ENCODE measurements around the gene GPN1. TPM values are rescaled to one million over a fixed set of nuclear protein-coding genes. Genes with fewer than 3 reads are reported as not detected.

GPN1 gene
- total RNA-seq, 1 experiment from 2014 or later, result 35.9 TPM

DNA sequence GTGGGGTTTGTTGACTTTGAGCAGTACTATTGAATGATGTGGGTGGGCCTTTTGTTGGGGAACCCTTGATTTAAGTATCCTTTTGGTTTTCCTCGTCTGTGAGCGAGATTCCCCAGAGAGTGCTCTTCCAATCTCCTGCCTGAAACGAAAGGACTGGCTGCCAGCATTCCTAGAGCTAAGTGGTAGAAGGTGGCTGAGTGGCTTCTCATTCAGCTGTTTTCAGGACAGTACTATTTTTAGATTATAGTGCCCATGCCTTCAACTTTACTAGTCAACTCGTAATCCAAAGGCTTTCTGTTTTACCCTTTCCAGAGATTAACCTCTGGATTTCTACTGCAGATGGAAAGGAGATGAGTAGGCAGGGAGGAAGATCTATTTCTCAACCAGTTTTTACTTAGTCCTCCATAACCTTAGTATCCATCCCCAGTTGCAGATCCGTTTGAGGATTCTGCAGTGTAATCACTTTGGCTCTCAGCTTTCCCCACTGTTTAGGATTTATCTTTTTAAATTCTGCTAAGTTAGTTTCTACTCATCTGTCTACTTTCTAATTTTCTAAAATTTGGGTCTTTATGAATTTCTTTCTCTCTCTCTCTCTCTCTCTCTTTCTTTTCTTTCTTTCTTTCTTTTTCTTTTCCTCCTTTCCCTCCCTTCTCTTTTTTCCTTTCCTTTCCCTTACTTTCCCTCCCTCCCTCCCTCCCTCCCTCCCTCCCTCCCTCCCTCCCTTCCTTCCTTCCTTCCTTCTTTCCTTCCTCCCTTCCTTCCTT, 44.1 kb downstream of the GPN1 start:
- H3K4me3 Mint-ChIP-seq, result no peak overlapping the region
- no peaks in the 10 kb centered on the region for H3K9me3 Mint-ChIP-seq
- H3K27ac Mint-ChIP-seq, result no peak overlapping the region
- H3K4me1 Mint-ChIP-seq, result no peaks in the 10 kb centered on the region
- ChIA-PET CTCF (interaction anchor here (0.5 to 2.4 kb wide), 2 partner anchors 10 to 234 kb away, joined by 4 to 18 read pairs; no protein-coding TSS in a partner anchor), POLR2A (no interaction called here)
- DNase-seq (ENCODE audit: low spot score), result no peak
- no peak for ATAC-seq
- H3K36me3 Mint-ChIP-seq, result peaks cover 33% of the 10 kb centered on the region
- no peaks in the 10 kb centered on the region for H3K27me3 Mint-ChIP-seq (ENCODE audit: low read depth)
- TF ChIP-seq, protein P1, sequence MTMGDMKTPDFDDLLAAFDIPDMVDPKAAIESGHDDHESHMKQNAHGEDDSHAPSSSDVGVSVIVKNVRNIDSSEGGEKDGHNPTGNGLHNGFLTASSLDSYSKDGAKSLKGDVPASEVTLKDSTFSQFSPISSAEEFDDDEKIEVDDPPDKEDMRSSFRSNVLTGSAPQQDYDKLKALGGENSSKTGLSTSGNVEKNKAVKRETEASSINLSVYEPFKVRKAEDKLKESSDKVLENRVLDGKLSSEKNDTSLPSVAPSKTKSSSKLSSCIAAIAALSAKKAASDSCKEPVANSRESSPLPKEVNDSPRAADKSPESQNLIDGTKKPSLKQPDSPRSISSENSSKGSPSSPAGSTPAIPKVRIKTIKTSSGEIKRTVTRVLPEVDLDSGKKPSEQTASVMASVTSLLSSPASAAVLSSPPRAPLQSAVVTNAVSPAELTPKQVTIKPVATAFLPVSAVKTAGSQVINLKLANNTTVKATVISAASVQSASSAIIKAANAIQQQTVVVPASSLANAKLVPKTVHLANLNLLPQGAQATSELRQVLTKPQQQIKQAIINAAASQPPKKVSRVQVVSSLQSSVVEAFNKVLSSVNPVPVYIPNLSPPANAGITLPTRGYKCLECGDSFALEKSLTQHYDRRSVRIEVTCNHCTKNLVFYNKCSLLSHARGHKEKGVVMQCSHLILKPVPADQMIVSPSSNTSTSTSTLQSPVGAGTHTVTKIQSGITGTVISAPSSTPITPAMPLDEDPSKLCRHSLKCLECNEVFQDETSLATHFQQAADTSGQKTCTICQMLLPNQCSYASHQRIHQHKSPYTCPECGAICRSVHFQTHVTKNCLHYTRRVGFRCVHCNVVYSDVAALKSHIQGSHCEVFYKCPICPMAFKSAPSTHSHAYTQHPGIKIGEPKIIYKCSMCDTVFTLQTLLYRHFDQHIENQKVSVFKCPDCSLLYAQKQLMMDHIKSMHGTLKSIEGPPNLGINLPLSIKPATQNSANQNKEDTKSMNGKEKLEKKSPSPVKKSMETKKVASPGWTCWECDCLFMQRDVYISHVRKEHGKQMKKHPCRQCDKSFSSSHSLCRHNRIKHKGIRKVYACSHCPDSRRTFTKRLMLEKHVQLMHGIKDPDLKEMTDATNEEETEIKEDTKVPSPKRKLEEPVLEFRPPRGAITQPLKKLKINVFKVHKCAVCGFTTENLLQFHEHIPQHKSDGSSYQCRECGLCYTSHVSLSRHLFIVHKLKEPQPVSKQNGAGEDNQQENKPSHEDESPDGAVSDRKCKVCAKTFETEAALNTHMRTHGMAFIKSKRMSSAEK (CRISPR knock-in tag; IDR thresholded peaks at IDR 0.05; ENCODE audit: borderline replicate concordance), result no peak
- no peak for TF ChIP-seq NR3C1 (CRISPR knock-in tag; conservative IDR thresholded peaks at IDR 0.05; ENCODE audit: low read depth)
- TF ChIP-seq, protein P2, sequence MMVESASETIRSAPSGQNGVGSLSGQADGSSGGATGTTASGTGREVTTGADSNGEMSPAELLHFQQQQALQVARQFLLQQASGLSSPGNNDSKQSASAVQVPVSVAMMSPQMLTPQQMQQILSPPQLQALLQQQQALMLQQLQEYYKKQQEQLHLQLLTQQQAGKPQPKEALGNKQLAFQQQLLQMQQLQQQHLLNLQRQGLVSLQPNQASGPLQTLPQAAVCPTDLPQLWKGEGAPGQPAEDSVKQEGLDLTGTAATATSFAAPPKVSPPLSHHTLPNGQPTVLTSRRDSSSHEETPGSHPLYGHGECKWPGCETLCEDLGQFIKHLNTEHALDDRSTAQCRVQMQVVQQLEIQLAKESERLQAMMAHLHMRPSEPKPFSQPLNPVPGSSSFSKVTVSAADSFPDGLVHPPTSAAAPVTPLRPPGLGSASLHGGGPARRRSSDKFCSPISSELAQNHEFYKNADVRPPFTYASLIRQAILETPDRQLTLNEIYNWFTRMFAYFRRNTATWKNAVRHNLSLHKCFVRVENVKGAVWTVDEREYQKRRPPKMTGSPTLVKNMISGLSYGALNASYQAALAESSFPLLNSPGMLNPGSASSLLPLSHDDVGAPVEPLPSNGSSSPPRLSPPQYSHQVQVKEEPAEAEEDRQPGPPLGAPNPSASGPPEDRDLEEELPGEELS (CRISPR knock-in tag; IDR thresholded peaks at IDR 0.05), result no peak
- TF ChIP-seq FOXJ3 (CRISPR knock-in tag; IDR thresholded peaks at IDR 0.05; ENCODE audit: borderline replicate concordance), result no peak
- no peak for TF ChIP-seq ZNF121 (CRISPR knock-in tag; IDR thresholded peaks at IDR 0.05)
- TF ChIP-seq, protein P3, sequence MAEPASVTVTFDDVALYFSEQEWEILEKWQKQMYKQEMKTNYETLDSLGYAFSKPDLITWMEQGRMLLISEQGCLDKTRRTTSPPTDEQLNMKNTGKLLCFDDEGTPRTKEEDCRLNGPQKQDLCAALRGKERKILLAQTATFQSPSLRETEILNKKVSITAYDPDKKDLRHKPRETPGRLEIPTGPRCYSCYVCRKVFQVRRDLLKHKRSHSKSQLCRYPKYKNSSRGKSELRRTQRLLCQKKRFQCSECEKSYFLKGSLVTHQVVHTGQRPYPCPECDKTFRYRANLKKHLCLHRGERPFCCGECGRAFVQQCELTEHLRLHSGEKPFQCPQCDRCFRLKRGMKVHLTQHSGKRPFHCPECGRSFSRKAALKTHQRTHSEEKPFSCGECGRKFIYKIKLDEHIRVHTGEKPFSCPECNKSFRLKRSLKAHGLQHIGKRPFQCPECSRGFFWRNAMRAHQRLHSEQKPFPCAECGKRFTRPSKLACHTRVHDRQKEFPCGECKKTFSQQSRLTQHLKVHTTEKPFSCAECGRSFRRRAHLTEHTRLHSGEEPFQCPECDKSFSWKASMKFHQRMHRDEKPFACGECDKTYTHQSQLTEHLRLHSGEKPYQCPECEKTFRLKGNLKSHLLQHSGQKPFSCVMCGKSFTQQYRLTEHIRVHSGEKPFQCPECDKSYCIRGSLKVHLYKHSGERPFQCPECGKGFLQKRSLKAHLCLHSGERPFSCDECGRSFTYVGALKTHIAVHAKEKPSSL (CRISPR knock-in tag; conservative IDR thresholded peaks at IDR 0.05), result no peak
- TF ChIP-seq, protein P4, sequence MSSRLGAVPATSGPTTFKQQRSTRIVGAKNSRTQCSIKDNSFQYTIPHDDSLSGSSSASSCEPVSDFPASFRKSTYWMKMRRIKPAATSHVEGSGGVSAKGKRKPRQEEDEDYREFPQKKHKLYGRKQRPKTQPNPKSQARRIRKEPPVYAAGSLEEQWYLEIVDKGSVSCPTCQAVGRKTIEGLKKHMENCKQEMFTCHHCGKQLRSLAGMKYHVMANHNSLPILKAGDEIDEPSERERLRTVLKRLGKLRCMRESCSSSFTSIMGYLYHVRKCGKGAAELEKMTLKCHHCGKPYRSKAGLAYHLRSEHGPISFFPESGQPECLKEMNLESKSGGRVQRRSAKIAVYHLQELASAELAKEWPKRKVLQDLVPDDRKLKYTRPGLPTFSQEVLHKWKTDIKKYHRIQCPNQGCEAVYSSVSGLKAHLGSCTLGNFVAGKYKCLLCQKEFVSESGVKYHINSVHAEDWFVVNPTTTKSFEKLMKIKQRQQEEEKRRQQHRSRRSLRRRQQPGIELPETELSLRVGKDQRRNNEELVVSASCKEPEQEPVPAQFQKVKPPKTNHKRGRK (CRISPR knock-in tag; IDR thresholded peaks at IDR 0.05; ENCODE audit: borderline replicate concordance), result no peak
- TF ChIP-seq, protein P5, sequence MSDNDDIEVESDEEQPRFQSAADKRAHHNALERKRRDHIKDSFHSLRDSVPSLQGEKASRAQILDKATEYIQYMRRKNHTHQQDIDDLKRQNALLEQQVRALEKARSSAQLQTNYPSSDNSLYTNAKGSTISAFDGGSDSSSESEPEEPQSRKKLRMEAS (CRISPR knock-in tag; IDR thresholded peaks at IDR 0.05), result no peak
- TF ChIP-seq, protein P6, sequence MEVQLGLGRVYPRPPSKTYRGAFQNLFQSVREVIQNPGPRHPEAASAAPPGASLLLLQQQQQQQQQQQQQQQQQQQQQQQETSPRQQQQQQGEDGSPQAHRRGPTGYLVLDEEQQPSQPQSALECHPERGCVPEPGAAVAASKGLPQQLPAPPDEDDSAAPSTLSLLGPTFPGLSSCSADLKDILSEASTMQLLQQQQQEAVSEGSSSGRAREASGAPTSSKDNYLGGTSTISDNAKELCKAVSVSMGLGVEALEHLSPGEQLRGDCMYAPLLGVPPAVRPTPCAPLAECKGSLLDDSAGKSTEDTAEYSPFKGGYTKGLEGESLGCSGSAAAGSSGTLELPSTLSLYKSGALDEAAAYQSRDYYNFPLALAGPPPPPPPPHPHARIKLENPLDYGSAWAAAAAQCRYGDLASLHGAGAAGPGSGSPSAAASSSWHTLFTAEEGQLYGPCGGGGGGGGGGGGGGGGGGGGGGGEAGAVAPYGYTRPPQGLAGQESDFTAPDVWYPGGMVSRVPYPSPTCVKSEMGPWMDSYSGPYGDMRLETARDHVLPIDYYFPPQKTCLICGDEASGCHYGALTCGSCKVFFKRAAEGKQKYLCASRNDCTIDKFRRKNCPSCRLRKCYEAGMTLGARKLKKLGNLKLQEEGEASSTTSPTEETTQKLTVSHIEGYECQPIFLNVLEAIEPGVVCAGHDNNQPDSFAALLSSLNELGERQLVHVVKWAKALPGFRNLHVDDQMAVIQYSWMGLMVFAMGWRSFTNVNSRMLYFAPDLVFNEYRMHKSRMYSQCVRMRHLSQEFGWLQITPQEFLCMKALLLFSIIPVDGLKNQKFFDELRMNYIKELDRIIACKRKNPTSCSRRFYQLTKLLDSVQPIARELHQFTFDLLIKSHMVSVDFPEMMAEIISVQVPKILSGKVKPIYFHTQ (CRISPR knock-in tag; IDR thresholded peaks at IDR 0.05), result no peak
- no peak for TF ChIP-seq CREM (CRISPR knock-in tag; IDR thresholded peaks at IDR 0.05)
- no peak for TF ChIP-seq TEAD1 (CRISPR knock-in tag; IDR thresholded peaks at IDR 0.05)
- no peak for TF ChIP-seq ZNF263 (CRISPR knock-in tag; IDR thresholded peaks at IDR 0.05; ENCODE audit: low read depth)
- no peak for TF ChIP-seq ZNF232 (CRISPR knock-in tag; IDR thresholded peaks at IDR 0.05)
- TF ChIP-seq, protein P7, sequence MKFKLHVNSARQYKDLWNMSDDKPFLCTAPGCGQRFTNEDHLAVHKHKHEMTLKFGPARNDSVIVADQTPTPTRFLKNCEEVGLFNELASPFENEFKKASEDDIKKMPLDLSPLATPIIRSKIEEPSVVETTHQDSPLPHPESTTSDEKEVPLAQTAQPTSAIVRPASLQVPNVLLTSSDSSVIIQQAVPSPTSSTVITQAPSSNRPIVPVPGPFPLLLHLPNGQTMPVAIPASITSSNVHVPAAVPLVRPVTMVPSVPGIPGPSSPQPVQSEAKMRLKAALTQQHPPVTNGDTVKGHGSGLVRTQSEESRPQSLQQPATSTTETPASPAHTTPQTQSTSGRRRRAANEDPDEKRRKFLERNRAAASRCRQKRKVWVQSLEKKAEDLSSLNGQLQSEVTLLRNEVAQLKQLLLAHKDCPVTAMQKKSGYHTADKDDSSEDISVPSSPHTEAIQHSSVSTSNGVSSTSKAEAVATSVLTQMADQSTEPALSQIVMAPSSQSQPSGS (CRISPR knock-in tag; IDR thresholded peaks at IDR 0.05; ENCODE audit: borderline replicate concordance, low read depth), result no peak
- TF ChIP-seq RORB (CRISPR knock-in tag; IDR thresholded peaks at IDR 0.05), result no peak
- TF ChIP-seq, protein P8, sequence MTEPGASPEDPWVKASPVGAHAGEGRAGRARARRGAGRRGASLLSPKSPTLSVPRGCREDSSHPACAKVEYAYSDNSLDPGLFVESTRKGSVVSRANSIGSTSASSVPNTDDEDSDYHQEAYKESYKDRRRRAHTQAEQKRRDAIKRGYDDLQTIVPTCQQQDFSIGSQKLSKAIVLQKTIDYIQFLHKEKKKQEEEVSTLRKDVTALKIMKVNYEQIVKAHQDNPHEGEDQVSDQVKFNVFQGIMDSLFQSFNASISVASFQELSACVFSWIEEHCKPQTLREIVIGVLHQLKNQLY (CRISPR knock-in tag; IDR thresholded peaks at IDR 0.05), result no peak
- TF ChIP-seq ZNF317 (CRISPR knock-in tag; IDR thresholded peaks at IDR 0.05; ENCODE audit: borderline replicate concordance, low read depth), result no peak
